Measurements from ENCODE around the gene GABARAPL2. TPM values are rescaled to one million over a fixed set of nuclear protein-coding genes. Genes with fewer than 3 reads are reported as not detected.

The GABARAPL2 gene
- total and polyA plus RNA-seq, 2 donors (not counting 1 experiment from before 2014, with no cell fraction given), result 73.0 to 84.9 TPM

- Histone ChIP-seq H3K27ac (ENCODE audit: low read length in 2 of 2) (peak within 1 kb of the TSS; percentile 87 to 91), H3K36me3 (replicated peaks in 1 of 2; ENCODE audit: control extremely low read depth in 1 of 2, control insufficient read depth in 1 of 2, extremely low read depth in 1 of 2, insufficient read depth in 2 of 2, low read length in 1 of 2) (peaks cover 2 to 36% of the 10 kb centered on the region in 2 experiments), H3K9ac (ENCODE audit: low read length) (peak within 1 kb of the TSS; percentile 84), H3K4me1 (ENCODE audit: control insufficient read depth in 2 of 2, insufficient read depth in 2 of 2, low read length in 2 of 2) (peaks cover 12 to 27% of the 10 kb centered on the region in 2 donors), H3K4me3 (ENCODE audit: control extremely low read depth in 1 of 5, extremely low read depth in 1 of 5, insufficient read depth in 1 of 5, low read depth in 2 of 5, low read length in 4 of 5) (peak within 1 kb of the TSS; percentile 68 to 85 (median 80)), H3K79me2 (ENCODE audit: control insufficient read depth, insufficient read depth, low read length) (peaks cover 31% of the 10 kb centered on the region), H4K20me1 (ENCODE audit: control insufficient read depth, insufficient read depth, low read length, poor library complexity, severe bottlenecking) (no peaks in the 10 kb centered on the region), H3K9me3 (ENCODE audit: control extremely low read depth in 1 of 3, control insufficient read depth in 2 of 3, insufficient read depth in 1 of 3, low read length in 2 of 3) (no peaks in the 10 kb centered on the region), H2AFZ (ENCODE audit: insufficient read depth, low read depth, low read length, poor library complexity, severe bottlenecking) (peak within 1 kb of the TSS; percentile 74), H3K27me3 (replicated peaks in 1 of 4; ENCODE audit: control extremely low read depth in 1 of 4, control insufficient read depth in 3 of 4, insufficient read depth in 4 of 4, low read length in 3 of 4) (no peaks in the 10 kb centered on the region), H3K4me2 (replicated peaks; ENCODE audit: low read depth, low read length, poor library complexity, severe bottlenecking) (peak within 1 kb of the TSS; percentile 80)
- ChIA-PET CTCF (interaction anchor here (0.8 to 2.6 kb wide), 13 partner anchors 10 to 189 kb away, joined by 3 to 19 read pairs (median 4); partner anchors contain the start of genes GABARAPL2, KARS1 and TERF2IP), POLR2A (interaction anchor here (1.1 to 2.0 kb wide), 7 partner anchors 22 to 189 kb away, joined by 3 to 15 read pairs (median 5); partner anchors contain the start of genes CFDP1, GABARAPL2, KARS1 and TERF2IP)
- intact Hi-C loops (cut with micrococcal nuclease), result loop anchor here (1.0 kb wide), 9 partner anchors 24 to 475 kb away; partner anchors contain the start of genes CFDP1, GABARAPL2, KARS1 and TERF2IP
- Mint-ChIP-seq H3K27ac (peak within 1 kb of the TSS; percentile 98), H3K9me3 (ENCODE audit: insufficient read depth) (no peaks in the 10 kb centered on the region), H3K4me3 (peak within 1 kb of the TSS; percentile 96), H3K4me1 (peaks cover 27% of the 10 kb centered on the region), H3K27me3 (no peaks in the 10 kb centered on the region)
- ATAC-seq (ENCODE audit: low read depth), result peak; percentile 94
- WGBS (ENCODE audit: insufficient coverage), result under 1% methylated on average over 58 of the region's 62 CpGs
- TF ChIP-seq CTCF (IDR thresholded peaks at IDR 0.05) (no peak), EZH2 (IDR thresholded peaks at IDR 0.05; ENCODE audit: borderline replicate concordance, insufficient read depth, low read depth, low read length, poor library complexity, severe bottlenecking) (no peak)
- peak; percentile 98 for DNase-seq
These were observed 56.8 kb downstream of the GABARAPL2 start, which contains the start of gene ADAT1 for GRCh38 chr16:75622761-75623605. Gene ADAT1 (minus strand): TSS chr16:75623281. CDS start chr16:75620799, 2,482 bp downstream.
